ENCODE data around the gene MTG2.

- TF ChIP-seq, protein P1, sequence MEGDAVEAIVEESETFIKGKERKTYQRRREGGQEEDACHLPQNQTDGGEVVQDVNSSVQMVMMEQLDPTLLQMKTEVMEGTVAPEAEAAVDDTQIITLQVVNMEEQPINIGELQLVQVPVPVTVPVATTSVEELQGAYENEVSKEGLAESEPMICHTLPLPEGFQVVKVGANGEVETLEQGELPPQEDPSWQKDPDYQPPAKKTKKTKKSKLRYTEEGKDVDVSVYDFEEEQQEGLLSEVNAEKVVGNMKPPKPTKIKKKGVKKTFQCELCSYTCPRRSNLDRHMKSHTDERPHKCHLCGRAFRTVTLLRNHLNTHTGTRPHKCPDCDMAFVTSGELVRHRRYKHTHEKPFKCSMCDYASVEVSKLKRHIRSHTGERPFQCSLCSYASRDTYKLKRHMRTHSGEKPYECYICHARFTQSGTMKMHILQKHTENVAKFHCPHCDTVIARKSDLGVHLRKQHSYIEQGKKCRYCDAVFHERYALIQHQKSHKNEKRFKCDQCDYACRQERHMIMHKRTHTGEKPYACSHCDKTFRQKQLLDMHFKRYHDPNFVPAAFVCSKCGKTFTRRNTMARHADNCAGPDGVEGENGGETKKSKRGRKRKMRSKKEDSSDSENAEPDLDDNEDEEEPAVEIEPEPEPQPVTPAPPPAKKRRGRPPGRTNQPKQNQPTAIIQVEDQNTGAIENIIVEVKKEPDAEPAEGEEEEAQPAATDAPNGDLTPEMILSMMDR (IDR thresholded peaks at IDR 0.05; ENCODE audit: low read depth, low read length): no peak
- TF ChIP-seq EZH2phosphoT487 (IDR thresholded peaks at IDR 0.05; ENCODE audit: low read depth): no peak
Measured at GRCh38 chr20:62167474-62167873, 15.4 kb upstream of the MTG2 start.
